GM12878 (cell line): Measurements from ENCODE around the gene COL18A1. TPM values are rescaled to one million over a fixed set of nuclear protein-coding genes. Genes with fewer than 3 reads are reported as not detected.

Experiments
- ATAC-seq: fragments of 200-7000 bp; cut with Tn5 transposase; 3 replicates; pipeline ENCODE4 v1.9.1; 2020; ENCODE audit warnings: mild to moderate bottlenecking, moderate library complexity
- BruUV-seq: library from RNA; stranded (reverse); fragments of 400-500 nt; replicated peaks from 2 replicates; lab custom pipeline; 2021; lab: Mats Ljungman, UMichigan
- CTCF ChIA-PET: fragments of 300-600 bp; sonication (Branson Sonifier 250); formaldehyde crosslinking; extraction: SDS; loops from one replicate; lab custom pipeline; 2021; ENCODE audit warnings: inconsistent platforms; lab: Yijun Ruan, JAX
- POLR2A ChIA-PET: fragments of 350-600 bp; formaldehyde crosslinking; extraction: SDS; loops from one replicate; lab custom pipeline; 2021; ENCODE audit warnings: inconsistent platforms; lab: Charles Lee
- RAD21 ChIA-PET: fragments of 300-600 bp; sonication (Branson Sonifier 250); formaldehyde crosslinking; loops from one replicate; lab custom pipeline; 2023; ENCODE audit warnings: antibody characterized with exemption; ENCODE audit not compliant: unreplicated experiment; lab: Charles Lee
- SMC1A ChIA-PET: fragments of 300-600 bp; sonication (Branson Sonifier 250); formaldehyde crosslinking; loops from one replicate; lab custom pipeline; 2023; ENCODE audit not compliant: unreplicated experiment, uncharacterized antibody; lab: Charles Lee
- DNase-seq: peaks from one replicate; pipeline ENCODE4 v3.0.0-alpha.2; 2011; ENCODE audit warnings: low read depth, low spot score
- FAIRE-seq: peaks from 3 replicates; lab custom pipeline; 2011; peaks lifted over from hg19 to GRCh38; lab: Jason Lieb, UNC
- H2AFZ ChIP-seq: 2 replicates; pipeline ENCODE4 v1.6.0; 2011; ENCODE audit warnings: low read depth, low read length, control low read depth; ENCODE audit not compliant: control insufficient read depth
- H3K27ac ChIP-seq: 2 replicates; pipeline ENCODE4 v1.5.1; 2011; ENCODE audit warnings: control low read depth; ENCODE audit not compliant: control insufficient read depth, insufficient read depth
- H3K27me3 ChIP-seq, 2 experiments: replicated peaks in 1 of 2; 2 replicates each; pipeline versions ENCODE4 v1.6.0 to v1.6.1; 2011; ENCODE audit warnings: low read length in 1 of 2; ENCODE audit not compliant: control insufficient read depth in 2 of 2, insufficient read depth in 2 of 2
- H3K36me3 ChIP-seq, 2 experiments: 2 replicates each; pipeline ENCODE4 v1.5.1; 2011; ENCODE audit warnings: low read length in 1 of 2; ENCODE audit not compliant: control insufficient read depth in 2 of 2, insufficient read depth in 2 of 2
- H3K4me1 ChIP-seq: 2 replicates; pipeline ENCODE4 v1.6.1; 2011; ENCODE audit warnings: mild to moderate bottlenecking, low read length, moderate library complexity, mixed read lengths; ENCODE audit not compliant: control insufficient read depth, insufficient read depth
- H3K4me2 ChIP-seq: 2 replicates; pipeline ENCODE4 v1.6.0; 2011; ENCODE audit warnings: control low read depth; ENCODE audit not compliant: control insufficient read depth, insufficient read depth
- H3K4me3 ChIP-seq: fragments of 200-600 bp; sonication (generic); 2 replicates; pipeline ENCODE4 v1.5.1; 2016
- H3K79me2 ChIP-seq: 2 replicates; pipeline ENCODE4 v1.6.0; 2011; ENCODE audit warnings: low read length; ENCODE audit not compliant: control insufficient read depth, insufficient read depth
- H3K9ac ChIP-seq: 2 replicates; pipeline ENCODE4 v1.8.0; 2011; ENCODE audit warnings: low read length, control low read depth, mixed read lengths; ENCODE audit not compliant: control insufficient read depth, insufficient read depth
- H3K9me3 ChIP-seq: replicated peaks from 3 replicates; pipeline ENCODE4 v1.5.1; 2011; ENCODE audit warnings: mild to moderate bottlenecking, low read length; ENCODE audit not compliant: control insufficient read depth, insufficient read depth
- H4K20me1 ChIP-seq: 2 replicates; pipeline ENCODE4 v1.6.0; 2011; ENCODE audit not compliant: control insufficient read depth, insufficient read depth
- POLR2A ChIP-seq: IDR thresholded peaks from 2 replicates; pipeline ENCODE4 v1.6.1; 2011; ENCODE audit warnings: low read depth, mild to moderate bottlenecking, low read length
- PRDM15 ChIP-seq: fragments of 450-650 bp; formaldehyde crosslinking; IDR thresholded peaks from 2 replicates; pipeline ENCODE4 v1.4.0; 2020; ENCODE audit warnings: mild to moderate bottlenecking, moderate library complexity
- WGBS: methylation state at CpG from one replicate; pipeline ENCODE4 v1.1.6; 2016; ENCODE audit warnings: low lambda C conversion rate; ENCODE audit not compliant: insufficient replicate concordance, insufficient coverage; ENCODE audit errors: missing lambda C conversion rate; 5-methylcytosine and 5-hydroxymethylcytosine counted together
- in situ Hi-C: fragments of 300-500 bp; cut with MboI; formaldehyde crosslinking; loops from 9 replicates; pipeline ENCODE4 v1.14.3; 2018; ENCODE audit warnings: mixed read lengths
- intact Hi-C: fragments of 100-400 bp; cut with micrococcal nuclease; formaldehyde crosslinking; loops from one replicate; pipeline ENCODE4 v1.14.2; 2022; ENCODE audit not compliant: unreplicated experiment
- polyA plus RNA-seq, 11 experiments: library from polyadenylated mRNA; depleted of rRNA in 4 of 11; unstranded in 6 of 11; stranded (reverse) in 5 of 11; fragments of >200 nt; fragmentation: Nextera tagmentation in 4 of 11; fragmentation: Illumina TruSeq in 1 of 11; extraction: Ambion mirVana in 4 of 11; extraction: Trizol in 1 of 11; gene quantifications; 1 replicate in 1 of 11; 2 replicates in 10 of 11; pipeline versions ENCODE4 v1.2.1 to v1.2.3, GENCODE V29; 2011 to 2016; ENCODE audit warnings: inconsistent platforms in 2 of 11, missing spikeins in 2 of 11, low read depth in 1 of 11
- total RNA-seq, 4 experiments: library from RNA; depleted of rRNA in 3 of 4; stranded (reverse); fragments of >200 nt in 3 of 4; fragmentation: Illumina TruSeq in 1 of 4; extraction: Trizol in 1 of 4; gene quantifications; 2 replicates each; pipeline versions ENCODE4 v1.2.1 to v1.2.3, GENCODE V29; 2013 to 2021

The COL18A1 gene
- total and polyA plus RNA-seq, 10 of the 15 experiments (the other 5 are each of a cell fraction or from before 2014, with no cell fraction given) = under 0.01 to 0.49 (median 0.09) TPM; not detected in 3

- TF ChIP-seq POLR2A = no peak
- no peak for TF ChIP-seq PRDM15 (CRISPR knock-in tag)
- TF ChIP-seq, all 136 proteins: peak for 0
- CTCF ChIA-PET = interaction anchor here (1.2 kb wide), 1 partner anchor 258 kb away, joined by 3 read pairs; no protein-coding TSS in a partner anchor
- no peak overlapping the region for H3K4me2 ChIP-seq
- no TSS peak for BruUV-seq
- in situ Hi-C loops = no loop called here
- no peaks in the 10 kb centered on the region for H4K20me1 ChIP-seq
- H3K9me3 ChIP-seq = no peaks in the 10 kb centered on the region; the same call in 2 of the 3 replicates
- SMC1A ChIA-PET = no interaction called here
- FAIRE-seq (no peak), ATAC-seq (no peak), DNase-seq (no peak)
- no peak overlapping the region for H2AFZ ChIP-seq
- no peak overlapping the region for H3K27ac ChIP-seq
- H3K4me1 ChIP-seq = no peaks in the 10 kb centered on the region
- H3K36me3 ChIP-seq = no peaks in the 10 kb centered on the region
- intact Hi-C loops = no loop called here
- no peaks in the 10 kb centered on the region for H3K79me2 ChIP-seq
- H3K9ac ChIP-seq = no peak overlapping the region
- 55% methylated on average over 28 of the region's 29 CpGs for WGBS
- peaks cover 0 to 2% of the 10 kb centered on the region in 2 experiments; a peak in 3 of 4 replicates for H3K27me3 ChIP-seq
- H3K4me3 ChIP-seq = no peak overlapping the region
- RAD21 ChIA-PET = no interaction called here
- POLR2A ChIA-PET = no interaction called here
Measured at GRCh38 chr21:45409466-45410150, 4.6 kb downstream of the COL18A1 start.
